SK-N-SH (cell line): Measurements from ENCODE around the gene TNFRSF19.

Experiments used
- CHD2 ChIP-seq: fragments of 150-350 bp; IDR thresholded peaks from 2 replicates; pipeline ENCODE4 v1.6.1; 2018; ENCODE audit warnings: low read length; ENCODE audit not compliant: partially characterized antibody
- CTCF ChIP-seq: fragments of 200-600 bp; sonication (generic); IDR thresholded peaks from 2 replicates; pipeline ENCODE4 v1.6.1; 2017; ENCODE audit warnings: antibody characterized with exemption, mild to moderate bottlenecking, moderate library complexity
- ELF1 ChIP-seq: IDR thresholded peaks from 2 replicates; pipeline ENCODE4 v1.4.0; 2012
- EP300 ChIP-seq, 2 experiments: IDR thresholded peaks; 2 replicates each; pipeline versions ENCODE4 v1.4.0 to v1.6.1; 2012; ENCODE audit warnings: borderline replicate concordance in 1 of 2, low read depth in 1 of 2, low read length in 1 of 2
- FOXJ3 ChIP-seq: sonication (generic); formaldehyde crosslinking; IDR thresholded peaks from 2 replicates; pipeline ENCODE4 v1.5.1; 2020; ENCODE audit warnings: mild to moderate bottlenecking, missing genetic modification reagents
- GATA2 ChIP-seq: sonication (generic); formaldehyde crosslinking; IDR thresholded peaks from 2 replicates; pipeline ENCODE4 v1.5.0; 2020; ENCODE audit warnings: mild to moderate bottlenecking, missing genetic modification reagents
- MAX ChIP-seq: IDR thresholded peaks from 2 replicates; pipeline ENCODE4 v1.4.0; 2012; ENCODE audit warnings: low read depth
- PBX3 ChIP-seq: IDR thresholded peaks from 2 replicates; pipeline ENCODE4; 2012
- POLR2AphosphoS5 ChIP-seq: IDR thresholded peaks from 2 replicates; pipeline ENCODE4 v1.6.1; 2012; ENCODE audit warnings: low read depth, low read length
- RAD21 ChIP-seq: IDR thresholded peaks from 2 replicates; pipeline ENCODE4 v1.6.1; 2012; ENCODE audit warnings: mild to moderate bottlenecking, low read length
- RCOR1 ChIP-seq: fragments of 150-350 bp; IDR thresholded peaks from 2 replicates; pipeline ENCODE4 v1.6.1; 2017; ENCODE audit warnings: antibody characterized with exemption, low read length
- REST ChIP-seq: IDR thresholded peaks from 2 replicates; pipeline ENCODE4 v1.6.1; 2012; ENCODE audit warnings: mild to moderate bottlenecking, low read depth, low read length, moderate library complexity
- USF2 ChIP-seq: fragments of 150-350 bp; IDR thresholded peaks from 2 replicates; pipeline ENCODE4 v1.6.1; 2017; ENCODE audit warnings: antibody characterized with exemption, low read length, low read depth, borderline replicate concordance

GRCh38 chr13:23592596-23592995, 22.4 kb downstream of the TNFRSF19 start:
- no peak for TF ChIP-seq RAD21
- TF ChIP-seq FOXJ3, result no peak
- TF ChIP-seq CTCF, result no peak
- TF ChIP-seq RCOR1, result no peak
- no peak for TF ChIP-seq EP300 (IDR thresholded peaks at IDR 0.05; ENCODE audit: borderline replicate concordance in 1 of 2, low read depth in 1 of 2, low read length in 1 of 2)
- TF ChIP-seq MAX, result no peak
- TF ChIP-seq REST, result no peak
- TF ChIP-seq CHD2, result no peak
- no peak for TF ChIP-seq USF2
- no peak for TF ChIP-seq PBX3
- no peak for TF ChIP-seq POLR2AphosphoS5
- no peak for TF ChIP-seq ELF1
- no peak for TF ChIP-seq GATA2 (CRISPR knock-in tag)
